Retinal pigment epithelial cell (primary cell): Measurements from ENCODE around the gene SCAMP4.

Experiments used
- DNase-seq: peaks from one replicate; pipeline ENCODE4 v3.0.0-alpha.2; 2010; ENCODE audit warnings: low read depth
- H3K4me3 ChIP-seq: 2 replicates; pipeline ENCODE4 v1.5.1; 2011; ENCODE audit warnings: mild to moderate bottlenecking, low read length, control low read depth, moderate library complexity
- TF ChIP-seq, protein P1 (sequence below): conservative IDR thresholded peaks from 2 replicates; pipeline ENCODE4 v1.5.1; 2011; ENCODE audit warnings: low read depth, low read length, control low read depth, inconsistent platforms

SCAMP4 gene

GRCh38 chr19:1944088-1944915 is 39.1 kb downstream of the SCAMP4 start:
- no peak overlapping the region for H3K4me3 ChIP-seq
- no peak for DNase-seq
- TF ChIP-seq, protein P1, sequence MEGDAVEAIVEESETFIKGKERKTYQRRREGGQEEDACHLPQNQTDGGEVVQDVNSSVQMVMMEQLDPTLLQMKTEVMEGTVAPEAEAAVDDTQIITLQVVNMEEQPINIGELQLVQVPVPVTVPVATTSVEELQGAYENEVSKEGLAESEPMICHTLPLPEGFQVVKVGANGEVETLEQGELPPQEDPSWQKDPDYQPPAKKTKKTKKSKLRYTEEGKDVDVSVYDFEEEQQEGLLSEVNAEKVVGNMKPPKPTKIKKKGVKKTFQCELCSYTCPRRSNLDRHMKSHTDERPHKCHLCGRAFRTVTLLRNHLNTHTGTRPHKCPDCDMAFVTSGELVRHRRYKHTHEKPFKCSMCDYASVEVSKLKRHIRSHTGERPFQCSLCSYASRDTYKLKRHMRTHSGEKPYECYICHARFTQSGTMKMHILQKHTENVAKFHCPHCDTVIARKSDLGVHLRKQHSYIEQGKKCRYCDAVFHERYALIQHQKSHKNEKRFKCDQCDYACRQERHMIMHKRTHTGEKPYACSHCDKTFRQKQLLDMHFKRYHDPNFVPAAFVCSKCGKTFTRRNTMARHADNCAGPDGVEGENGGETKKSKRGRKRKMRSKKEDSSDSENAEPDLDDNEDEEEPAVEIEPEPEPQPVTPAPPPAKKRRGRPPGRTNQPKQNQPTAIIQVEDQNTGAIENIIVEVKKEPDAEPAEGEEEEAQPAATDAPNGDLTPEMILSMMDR: no peak

DNA sequence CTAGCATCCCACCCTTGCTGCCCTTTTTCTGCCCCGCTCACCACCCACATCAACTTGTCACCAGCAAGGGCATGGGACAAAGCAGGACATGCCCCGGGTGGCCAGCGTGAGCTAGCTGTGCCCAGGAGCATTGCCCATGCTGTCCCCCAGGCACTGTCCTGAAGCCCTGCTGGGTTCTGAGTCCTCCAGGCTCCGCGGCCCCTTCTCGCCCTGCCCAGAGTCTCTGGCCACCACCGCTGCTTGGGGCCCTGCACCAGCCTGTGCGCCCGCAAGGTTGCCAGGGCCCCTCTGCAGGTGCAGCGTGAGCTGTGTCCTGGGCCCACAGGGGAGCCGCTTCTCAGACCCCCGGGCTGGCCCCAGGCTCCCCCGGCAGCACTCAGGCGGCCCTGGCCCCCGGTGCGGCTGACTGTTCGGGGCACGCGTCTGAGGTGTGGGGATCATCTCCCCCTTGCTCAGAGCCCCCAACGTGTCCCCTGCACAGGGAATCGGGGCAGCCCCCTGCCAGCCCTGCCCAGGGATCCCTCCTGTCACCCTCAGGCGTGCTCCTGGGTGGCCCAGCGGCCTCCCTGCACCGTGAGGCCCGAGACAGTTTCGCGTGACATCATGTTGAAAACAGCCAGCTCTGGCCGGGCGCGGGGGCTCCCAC is 39.8 kb downstream of the SCAMP4 start:
- TF ChIP-seq, protein P1: no peak
- DNase-seq: no peak

GRCh38 chr19:1945899-1946298 is 40.7 kb downstream of the SCAMP4 start:
- DNase-seq: no peak
- TF ChIP-seq, protein P1: peak; percentile 75
- H3K4me3 ChIP-seq: no peak overlapping the region

More for the DNA sequence above, 39.8 kb downstream of the SCAMP4 start:
- H3K4me3 ChIP-seq: no peak overlapping the region

GRCh38 chr19:1947651-1948209 is 42.5 kb downstream of the SCAMP4 start:
- no peak for DNase-seq
- H3K4me3 ChIP-seq: no peak overlapping the region
- TF ChIP-seq, protein P1: no peak

DNA sequence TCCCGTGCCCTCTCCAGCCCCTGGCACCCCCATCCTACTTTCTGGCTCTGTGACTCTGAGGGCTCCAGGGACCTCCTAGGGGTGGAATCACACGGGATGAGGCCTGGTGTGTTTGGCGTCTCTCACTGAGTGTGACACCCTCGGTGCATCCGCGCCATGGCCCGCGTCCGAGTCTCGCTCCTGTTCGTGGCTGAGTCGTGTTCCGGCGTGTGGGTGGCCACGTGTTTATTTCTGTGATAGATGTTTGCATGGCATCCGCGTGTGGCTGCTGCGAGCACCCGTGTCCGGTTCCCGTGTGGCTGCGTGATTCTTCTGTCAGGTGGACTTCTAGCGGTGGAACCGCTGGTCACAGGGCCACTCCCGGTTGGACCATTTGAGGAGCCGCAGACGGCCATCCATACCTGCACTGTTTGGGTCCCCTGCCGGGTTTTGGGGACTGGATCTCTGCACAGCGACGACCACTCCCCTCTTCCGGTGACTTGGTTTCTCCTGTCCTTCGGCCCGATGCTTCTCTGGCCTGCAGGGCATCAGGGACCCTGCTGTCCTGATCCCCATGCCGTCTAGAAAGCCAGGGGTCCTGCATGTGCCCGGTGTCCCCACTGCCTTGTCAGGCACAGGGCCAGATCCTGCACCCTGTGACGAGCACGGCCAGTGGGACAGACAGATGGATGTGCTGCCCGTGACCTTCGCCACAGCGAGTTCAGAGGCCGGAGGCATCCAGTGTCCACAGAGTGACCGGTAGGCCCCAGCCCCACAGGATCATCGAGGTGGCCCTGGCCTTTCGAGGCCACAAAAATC is 44.3 kb downstream of the SCAMP4 start:
- TF ChIP-seq, protein P1: no peak
- no peak for DNase-seq
- no peak overlapping the region for H3K4me3 ChIP-seq

GRCh38 chr19:1950640-1951039 is 45.4 kb downstream of the SCAMP4 start:
- TF ChIP-seq, protein P1: no peak
- DNase-seq: no peak
- no peak overlapping the region for H3K4me3 ChIP-seq
